Heart right ventricle (tissue), 16 donors: Measurements from ENCODE around the gene AGO1. TPM values are rescaled to one million over a fixed set of nuclear protein-coding genes. Genes with fewer than 3 reads are reported as not detected.

Experiments used
- ATAC-seq, 8 donors: fragments of 200-7000 bp; cut with Tn5 transposase; one replicate each; pipeline ENCODE4 v1.9.1; 2020; ENCODE audit warnings: mild to moderate bottlenecking in 8 of 8, moderate library complexity in 8 of 8, moderate number of reproducible peaks in 1 of 8
- DNase-seq, 2 donors: peaks; one replicate each; pipeline ENCODE4 v3.0.0-alpha.2; 2020
- H3K27ac ChIP-seq, 10 donors: fragments of 200-600 bp; sonication (generic) in 2 of 10; one replicate each; pipeline versions ENCODE4 v1.5.0 to v1.8.0; 2020 to 2022; ENCODE audit warnings: mild to moderate bottlenecking in 3 of 10
- H3K27me3 ChIP-seq, 7 donors: fragments of 200-600 bp; one replicate each; pipeline ENCODE4 v1.8.0; 2021 to 2022; ENCODE audit warnings: mild to moderate bottlenecking in 2 of 7
- H3K36me3 ChIP-seq, 9 donors: fragments of 200-600 bp; sonication (generic) in 1 of 9; one replicate each; pipeline versions ENCODE4 v1.5.0 to v1.8.0; 2020 to 2022; ENCODE audit warnings: mild to moderate bottlenecking in 2 of 9
- H3K4me1 ChIP-seq, 9 donors: fragments of 200-600 bp; sonication (generic) in 1 of 9; one replicate each; pipeline versions ENCODE4 v1.5.0 to v1.8.0; 2020 to 2022; ENCODE audit warnings: mild to moderate bottlenecking in 4 of 9
- H3K4me3 ChIP-seq, 10 donors: fragments of 200-600 bp; sonication (generic) in 2 of 10; one replicate each; pipeline versions ENCODE4 v1.5.0 to v1.8.0; 2020 to 2022; ENCODE audit warnings: mild to moderate bottlenecking in 7 of 10, moderate library complexity in 2 of 10
- H3K9me3 ChIP-seq, 11 donors: fragments of 200-600 bp in 10 of 11; sonication (generic) in 2 of 11; one replicate each; pipeline versions ENCODE4 v1.5.0 to v1.8.0; 2013 to 2022; ENCODE audit warnings: mild to moderate bottlenecking in 2 of 11, control low read depth in 1 of 11, moderate library complexity in 1 of 11
- CTCF ChIP-seq, 9 donors: fragments of 200-600 bp; sonication (generic) in 2 of 9; IDR thresholded peaks; one replicate each; pipeline versions ENCODE4 v1.5.0 to v1.8.0; 2021 to 2022; ENCODE audit warnings: antibody characterized with exemption in 9 of 9, mild to moderate bottlenecking in 5 of 9, moderate library complexity in 1 of 9
- WGBS, 2 donors: extraction: QIAGEN DNeasy Blood & Tissue Kit; methylation state at CpG; one replicate each; pipeline ENCODE4 v1.1.7; 2013; ENCODE audit warnings: inconsistent platforms in 1 of 2; 5-methylcytosine and 5-hydroxymethylcytosine counted together
- intact Hi-C, 10 donors: fragments of 100-400 bp; cut with DNase I; formaldehyde crosslinking; loops; one replicate each; pipeline versions ENCODE4 v1.11.1 to v1.14.2; 2022
- polyA plus RNA-seq, 2 donors: library from polyadenylated mRNA; stranded (reverse); fragments of 200-250 nt; gene quantifications; one replicate each; pipeline ENCODE4 v1.2.3, GENCODE V29; 2013
- total RNA-seq, 10 donors: library from RNA; stranded (reverse); fragmentation: NEBNext Ultra II Directional in 3 of 10; extraction: Animal tissue kit (Norgen Biotek cat#: 25700) in 3 of 10; gene quantifications; one replicate each; pipeline versions ENCODE4 v1.2.1 to v1.2.4, GENCODE V29; 2021 to 2023
- donor health status: Arrhythmogenic right ventricular cardiomyopathy.
- donor health status: ischemic (EF 13 %, LVEDD 7.1; RV severe dilation, severe dysfunction).
- donor health status: healthy with polysubstance abuse.
- donor health status: DM: no; HTN: yes; CAD: no.
- donor health status: DM: no; HTN: no; CAD: no.
- donor health status: ischemic (EF 25% LVEDD 6.9; RV normal size, moderate dysfunction).
- donor health status: ischemic (EF 25% LVEDD 5.7; RV mildly dilated, moderate dysfunction).
- donor health status: healthy.
- donor health status: DM: yes; HTN: yes; CAD: no.
- donor health status: Ischemic cardiomyopathy.
- donor health status: ischemic (EF 35%, LVEDD 5.7; RV mildly dilated, moderate dysfunction).
- donor health status: nonischemic (EF 11% LVEDD 7.7; RV severe dilation, severe dysfunction).
- donor health status: DM: yes; HTN: yes; CAD: no.
- donor health status: PGD.
- donor health status: ischemic (EF 29% LVEDD 5.4; RV normal size, mild dysfunction).
- donor health status: nonischemic (EF 23%, LVEDD 6.1; RV moderate dilation, normal function).

The AGO1 gene
- total and polyA plus RNA-seq, 12 donors = 1.9 to 26.5 (median 21.9) TPM

DNA sequence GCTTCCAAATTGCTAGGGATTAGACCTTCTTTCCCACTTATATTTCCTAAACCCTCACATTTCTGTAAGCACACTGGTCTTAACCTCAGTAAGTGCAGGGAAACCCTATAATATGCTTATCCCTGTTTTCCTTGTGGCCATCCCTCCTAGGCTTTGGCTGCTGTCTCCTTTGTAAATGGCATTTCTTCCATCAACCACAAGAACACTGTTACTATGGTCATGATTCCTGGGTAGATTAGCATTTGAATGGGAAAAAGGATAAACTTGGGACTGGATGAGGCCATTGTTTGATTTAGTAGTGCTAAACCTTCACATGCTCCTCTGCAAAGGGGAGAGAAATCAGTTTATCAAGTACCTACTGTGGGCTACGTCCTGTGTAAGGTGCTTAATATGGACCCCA lies 31.7 kb downstream of the AGO1 start:
- DNase-seq (no peak), ATAC-seq (no peak)
- WGBS, 2 donors = 95 to 97% methylated on average over 1 of the region's 1 CpG
- Histone ChIP-seq H3K4me3 (no peak overlapping the region), H3K9me3 (no peaks in the 10 kb centered on the region), H3K4me1 (no peaks in the 10 kb centered on the region), H3K36me3 (peaks cover 3 to 100% (median 78%) of the 10 kb centered on the region in 9 donors), H3K27me3 (no peaks in the 10 kb centered on the region), H3K27ac (no peak overlapping the region)
- TF ChIP-seq CTCF (IDR thresholded peaks at IDR 0.05) = no peak
- intact Hi-C loops = no loop called here

- Histone ChIP-seq H3K27me3 (no peaks in the 10 kb centered on the region), H3K9me3 (no peaks in the 10 kb centered on the region), H3K27ac (no peak overlapping the region), H3K4me1 (no peaks in the 10 kb centered on the region), H3K4me3 (no peak overlapping the region), H3K36me3 (peaks cover 0 to 100% (median 72%) of the 10 kb centered on the region in 9 donors)
- intact Hi-C loops = no loop called here
- WGBS, 2 donors = 39 to 62% methylated on average over 2 of the region's 2 CpGs
- no peak for TF ChIP-seq CTCF (IDR thresholded peaks at IDR 0.05)
- ATAC-seq (no peak), DNase-seq (no peak)
Observed at GRCh38 chr1:35915693-35916092, 32.7 kb downstream of the AGO1 start.

GRCh38 chr1:35923791-35924221 lies 40.8 kb downstream of the AGO1 start:
- H3K9me3 ChIP-seq = no peaks in the 10 kb centered on the region
- H3K27me3 ChIP-seq = no peaks in the 10 kb centered on the region
- intact Hi-C loops = no loop called here
- ATAC-seq (no peak), DNase-seq (no peak)
- no peak for TF ChIP-seq CTCF (IDR thresholded peaks at IDR 0.05)
- no peak overlapping the region for H3K27ac ChIP-seq
- H3K4me1 ChIP-seq = peaks cover 0 to 17% (median 5%) of the 10 kb centered on the region in 9 donors
- H3K36me3 ChIP-seq = peaks cover 0 to 48% (median 12%) of the 10 kb centered on the region in 9 donors
- H3K4me3 ChIP-seq = no peak overlapping the region

DNA sequence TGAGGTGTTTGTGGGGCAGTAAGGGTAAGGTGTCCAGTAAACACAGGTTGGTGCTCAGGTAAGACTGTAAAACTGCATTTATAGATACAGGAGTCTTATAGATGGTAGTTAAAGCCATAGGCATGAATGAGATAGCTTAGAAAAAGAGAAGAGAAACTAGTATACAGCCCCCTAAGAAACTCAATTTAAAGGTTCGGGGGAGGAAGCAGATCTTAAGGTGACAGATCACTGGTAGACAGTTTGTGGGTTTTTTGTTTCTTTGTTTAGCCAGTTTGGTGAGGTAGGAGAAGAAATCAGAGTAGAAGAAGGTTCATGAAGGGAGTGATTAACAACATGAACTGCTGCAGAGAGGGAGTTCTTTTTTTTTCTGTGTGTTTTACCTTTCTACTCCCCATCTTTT lies 41.8 kb downstream of the AGO1 start:
- Histone ChIP-seq H3K27ac (no peak overlapping the region), H3K9me3 (no peaks in the 10 kb centered on the region), H3K4me1 (peaks cover 1 to 25% (median 5%) of the 10 kb centered on the region in 9 donors), H3K4me3 (no peak overlapping the region), H3K27me3 (no peaks in the 10 kb centered on the region), H3K36me3 (peaks cover 0 to 38% (median 2%) of the 10 kb centered on the region in 9 donors)
- DNase-seq (no peak), ATAC-seq (no peak)
- TF ChIP-seq CTCF (IDR thresholded peaks at IDR 0.05) = no peak
- 90 to 97% methylated on average over 1 of the region's 1 CpG for WGBS, 2 donors
- intact Hi-C loops = loop anchor here in 1 of 10 donors (5.0 kb wide), 1 partner anchor 43 kb away; the partner anchor contains the start of gene AGO1
